GM19372 (cell line): Measurements from ENCODE around the gene DUSP14.
A peak's percentile ranks its signal among the peaks of the same experiment; 100 is the strongest.
"Not testable (repeated sequence)": the region's sequence is repeated elsewhere in the genome, so short reads cannot be mapped to it uniquely, and the experiment has no call there.

Experiments
- ATAC-seq: cut with Tn5 transposase; IDR thresholded peaks from one replicate; pipeline ENCODE4 v1.9.1; 2021; ENCODE audit warnings: mild to moderate bottlenecking, low read depth, moderate library complexity; ENCODE audit not compliant: unreplicated experiment

DUSP14 gene, protein sequence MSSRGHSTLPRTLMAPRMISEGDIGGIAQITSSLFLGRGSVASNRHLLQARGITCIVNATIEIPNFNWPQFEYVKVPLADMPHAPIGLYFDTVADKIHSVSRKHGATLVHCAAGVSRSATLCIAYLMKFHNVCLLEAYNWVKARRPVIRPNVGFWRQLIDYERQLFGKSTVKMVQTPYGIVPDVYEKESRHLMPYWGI

DNA sequence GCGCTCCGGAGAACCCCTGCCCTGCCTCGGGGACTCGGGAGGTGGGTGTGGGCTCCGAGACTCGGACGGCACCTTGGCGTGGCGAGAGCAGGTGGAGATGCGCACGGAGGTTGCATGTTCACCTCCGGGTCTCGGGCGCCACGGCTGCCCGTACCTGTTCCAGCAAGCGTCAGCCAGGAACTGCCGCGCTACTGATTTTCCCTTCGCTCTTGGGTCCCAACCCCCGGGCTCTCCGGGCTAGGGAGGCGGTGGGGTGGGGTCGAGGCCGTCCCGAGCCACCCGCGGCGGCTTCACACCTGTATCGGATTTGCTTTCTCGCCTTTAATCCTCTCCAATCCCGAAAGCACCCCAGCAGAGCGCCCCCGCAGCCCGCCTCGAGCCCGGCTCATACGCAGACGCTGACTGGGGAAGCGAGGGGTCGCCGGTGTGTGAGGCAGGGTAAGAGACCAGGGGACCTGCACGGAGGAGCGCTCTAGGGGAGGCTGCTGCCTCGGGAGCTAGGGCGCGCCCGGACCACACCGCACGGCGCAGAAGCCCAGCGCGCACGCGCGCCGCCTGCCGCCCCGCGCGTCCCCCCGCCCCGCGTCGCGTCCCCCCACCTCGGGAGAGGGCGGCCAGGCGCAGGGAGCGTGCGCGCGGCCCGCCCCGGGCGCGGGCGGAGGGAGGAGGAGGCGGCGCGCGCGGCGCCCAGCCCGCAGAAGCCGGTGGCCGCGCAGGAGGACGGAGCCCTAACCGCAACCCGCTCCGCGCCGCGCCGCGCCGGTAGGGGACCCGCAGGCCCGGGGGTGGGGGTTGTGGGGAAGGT, at the start of gene DUSP14:
TSS of gene DUSP14 (plus strand) at position 695 of the 805 bp plus-strand sequence. CDS start 22,382 bp downstream, outside the sequence.
- peak; percentile 77 for ATAC-seq

DNA sequence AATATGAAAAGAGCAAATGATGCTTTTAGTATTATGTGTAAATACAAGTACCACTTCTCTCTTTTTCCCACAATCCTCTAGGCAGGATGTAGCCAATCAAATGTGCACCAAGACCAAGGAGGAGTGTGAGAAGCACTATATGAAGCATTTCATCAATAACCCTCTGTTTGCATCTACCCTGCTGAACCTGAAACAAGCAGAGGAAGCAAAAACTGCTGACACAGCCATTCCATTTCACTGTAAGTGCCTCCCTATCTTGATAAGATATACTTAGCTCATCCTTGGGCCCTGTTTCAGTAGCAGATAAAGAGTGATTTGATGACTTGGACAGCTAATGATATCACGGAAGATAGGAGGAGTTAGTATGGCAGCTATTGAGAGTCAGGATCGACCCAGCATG, 49.3 kb upstream of the DUSP14 start:
- ATAC-seq: no peak

DNA sequence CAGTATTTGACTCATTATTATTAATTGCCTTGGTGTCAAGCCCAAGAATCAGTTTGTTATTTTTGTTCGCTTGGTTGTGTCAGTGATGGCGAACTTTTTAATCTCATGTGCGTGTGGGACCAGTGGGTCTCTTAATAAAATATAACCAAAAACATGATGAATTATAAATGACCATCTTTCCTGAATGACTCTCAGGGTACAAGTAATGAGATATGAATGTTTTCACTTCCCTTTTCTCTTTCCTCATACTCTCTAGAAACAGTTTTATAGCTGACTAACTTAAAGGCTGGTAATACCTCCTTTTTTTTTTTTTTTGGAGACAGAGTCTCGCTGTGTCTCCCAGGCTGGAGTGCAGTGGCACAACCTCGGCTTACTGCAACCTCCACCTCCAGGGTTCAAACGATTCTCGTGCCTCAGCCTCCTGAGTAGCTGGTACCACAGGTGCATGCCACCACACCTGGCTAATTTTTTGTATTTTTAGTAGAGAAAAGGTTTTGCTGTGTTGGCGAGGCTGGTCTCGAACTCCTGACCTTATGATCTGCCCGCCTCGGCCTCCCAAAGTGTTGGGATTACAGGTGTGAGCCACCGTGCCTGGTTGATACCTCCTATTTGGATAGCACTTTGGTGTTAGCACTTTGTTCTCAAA, 48.2 kb upstream of the DUSP14 start:
- not testable (repeated sequence) for ATAC-seq

DNA sequence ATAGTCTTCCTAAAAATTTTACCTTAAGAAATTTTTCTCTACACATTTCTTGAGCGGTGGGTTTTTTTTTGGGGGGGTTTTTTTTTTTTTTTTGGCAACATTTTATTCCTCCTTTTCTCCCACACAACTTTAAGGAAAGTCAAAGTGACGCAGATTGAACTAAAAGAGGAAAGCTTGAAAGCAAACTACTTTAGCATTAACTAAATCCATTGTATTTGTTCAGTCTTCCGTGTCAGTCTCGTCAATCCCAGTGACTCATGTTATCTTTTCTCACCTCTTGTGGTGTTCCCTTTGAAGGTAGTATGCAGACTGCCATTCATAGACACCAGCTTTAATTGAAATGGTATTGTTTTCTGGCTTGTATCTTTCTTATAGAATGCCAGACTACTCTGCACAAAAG, 43.7 kb upstream of the DUSP14 start:
- no peak for ATAC-seq

DNA sequence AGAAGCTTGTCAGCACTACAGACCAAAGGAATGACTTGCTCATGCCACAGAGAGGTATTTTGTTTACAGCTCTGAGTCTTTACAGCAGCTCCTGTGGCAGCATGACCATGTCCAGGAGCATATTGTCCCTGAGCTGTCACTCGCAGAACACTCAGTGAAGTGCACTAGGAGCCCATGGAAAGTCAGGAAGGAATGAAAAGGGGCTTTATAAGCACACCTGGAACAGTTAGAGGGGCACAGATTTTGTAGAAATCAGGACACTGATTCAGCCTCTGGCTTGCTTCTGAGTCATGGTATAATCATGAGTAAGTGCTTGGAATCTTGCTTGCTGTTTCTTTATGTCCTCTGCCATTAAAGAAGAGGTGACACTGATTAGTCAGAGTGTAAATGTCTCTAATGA, 42.0 kb upstream of the DUSP14 start:
- no peak for ATAC-seq

DNA sequence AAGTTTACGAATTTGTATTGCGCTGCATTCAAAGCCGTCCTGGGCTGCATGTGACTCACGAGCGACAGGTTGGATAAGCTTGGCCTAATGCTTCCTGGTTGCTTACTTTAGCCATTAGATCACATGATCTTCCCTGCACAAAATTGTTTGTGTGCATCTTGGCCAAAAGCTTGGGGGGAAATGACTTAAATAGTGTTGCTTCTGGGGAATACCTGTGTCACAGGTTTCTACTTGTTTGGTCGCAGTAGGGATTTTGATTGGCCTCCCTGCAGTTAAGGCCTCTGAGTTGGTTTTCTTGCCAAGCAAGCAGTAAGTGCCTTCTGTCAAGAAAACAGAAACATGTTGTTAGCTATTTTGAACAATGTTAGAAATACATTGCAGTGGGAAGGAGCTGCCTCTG, 39.6 kb upstream of the DUSP14 start:
- no peak for ATAC-seq

DNA sequence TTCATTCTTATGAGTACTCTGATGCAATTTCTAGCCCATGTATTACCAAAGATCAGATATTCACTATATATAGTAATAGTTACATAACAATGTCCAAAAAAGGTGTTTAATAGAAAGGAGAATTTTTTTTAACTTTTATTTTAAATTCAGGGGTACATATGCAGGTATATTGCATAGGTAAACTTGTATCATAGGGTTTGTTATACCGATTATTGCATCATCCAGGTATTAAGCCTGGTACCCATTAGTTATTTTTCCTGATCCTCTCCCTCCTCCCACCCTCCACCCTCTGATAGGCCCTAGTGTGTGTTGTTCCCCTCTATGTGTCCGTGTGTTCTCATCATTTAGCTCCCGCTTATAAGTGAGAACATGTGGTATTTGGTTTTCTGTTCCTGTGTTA, 31.9 kb upstream of the DUSP14 start:
- ATAC-seq: not testable (repeated sequence)

DNA sequence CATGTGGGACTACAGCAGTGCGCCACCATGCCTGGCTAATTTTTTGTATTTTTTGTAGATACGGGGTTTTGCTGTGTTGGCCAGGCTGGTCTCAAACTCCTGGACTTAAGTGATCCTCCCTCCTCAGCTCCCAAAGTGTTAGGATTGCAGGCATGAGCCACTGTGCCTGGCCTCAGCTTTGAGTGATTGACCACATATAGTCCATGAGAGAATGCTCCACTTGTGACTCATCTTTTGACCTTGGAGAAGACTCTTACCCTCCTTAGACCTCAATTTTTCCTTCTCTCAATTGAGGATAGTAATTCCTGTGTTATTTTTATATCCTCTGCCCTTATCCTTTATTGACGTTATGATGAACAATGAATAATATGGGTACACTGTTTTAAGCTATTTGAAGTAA, 30.9 kb upstream of the DUSP14 start:
- ATAC-seq: no peak

DNA sequence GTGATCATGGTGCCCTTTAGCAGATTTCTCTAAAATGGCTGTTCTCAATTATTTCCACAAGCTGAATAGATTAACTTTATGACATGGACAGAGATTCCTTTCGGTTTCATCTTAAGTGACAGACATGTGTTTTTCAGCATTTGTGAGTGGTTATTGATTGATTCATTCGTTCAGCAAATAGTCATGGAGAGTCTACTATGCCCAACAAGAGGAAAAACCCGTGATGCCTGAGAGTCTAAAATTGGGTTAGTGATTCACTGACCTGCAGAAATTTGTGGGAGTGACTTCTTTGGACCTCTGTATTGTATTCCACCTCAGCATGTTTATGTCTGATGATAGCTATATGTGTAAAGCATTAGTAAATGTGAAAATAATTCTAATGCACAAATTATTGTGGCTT, 28.0 kb upstream of the DUSP14 start:
- no peak for ATAC-seq

DNA sequence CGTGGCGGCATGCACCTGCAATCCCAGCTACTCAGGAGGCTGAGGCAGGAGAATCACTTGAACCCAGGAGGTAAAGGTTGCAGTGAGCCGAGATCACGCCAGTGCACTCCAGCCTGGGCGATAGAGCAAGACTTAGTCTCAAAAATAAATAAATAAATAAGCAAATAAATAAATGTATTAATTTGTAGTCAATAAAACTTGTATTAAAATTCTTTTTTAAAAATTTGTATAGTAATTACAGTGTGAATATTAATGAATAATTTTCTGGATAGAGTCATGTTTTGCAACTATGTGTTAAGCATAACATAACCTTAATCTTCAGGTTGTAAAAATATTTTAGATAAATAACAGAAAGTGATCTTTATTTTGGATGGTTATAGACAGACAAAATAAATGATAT, 27.2 kb upstream of the DUSP14 start:
- ATAC-seq: no peak

DNA sequence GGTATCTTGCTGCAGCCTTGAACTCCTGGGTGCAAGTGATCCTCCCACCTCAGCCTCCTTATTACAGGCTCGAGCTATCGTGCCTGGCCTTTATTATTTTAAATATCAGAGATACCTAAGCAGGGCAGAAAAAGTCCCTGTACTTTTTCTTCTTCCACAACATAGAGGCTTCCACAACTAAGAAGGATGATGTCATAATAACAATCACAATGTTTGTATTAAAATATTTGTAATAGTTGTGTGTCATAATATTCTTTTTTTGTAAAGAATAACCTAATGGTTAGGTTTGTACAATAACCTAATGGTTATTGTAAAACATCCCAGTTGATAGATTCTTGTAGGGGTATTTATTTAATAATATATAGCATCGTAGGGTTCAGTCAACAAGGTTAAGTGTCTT, 26.7 kb upstream of the DUSP14 start:
- ATAC-seq: no peak

DNA sequence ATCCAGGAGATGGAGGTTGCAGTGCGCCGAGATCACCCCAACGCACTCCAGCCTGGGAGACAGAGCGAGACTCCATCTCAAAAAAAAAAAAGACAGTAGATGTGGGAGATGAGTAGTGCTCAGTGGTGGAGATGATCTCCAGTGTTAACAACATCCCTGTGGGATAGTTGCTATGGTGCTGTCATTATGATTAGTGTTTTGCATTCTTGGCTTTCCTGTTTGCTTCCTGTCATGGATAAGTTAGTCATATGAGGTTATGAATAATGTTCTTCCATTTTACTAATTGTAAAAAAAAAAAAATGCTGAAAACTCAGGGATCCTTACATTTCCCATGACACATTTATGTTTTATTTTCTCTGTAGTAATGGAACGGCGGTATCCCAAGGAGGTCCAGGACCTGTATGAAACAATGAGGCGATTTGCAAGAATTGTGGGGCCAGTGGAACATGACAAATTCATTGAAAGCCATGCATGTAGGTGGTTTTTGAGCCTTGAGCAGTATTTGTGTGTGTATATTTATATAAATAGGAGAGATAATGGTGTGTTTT, 24.5 kb upstream of the DUSP14 start:
- no peak for ATAC-seq

DNA sequence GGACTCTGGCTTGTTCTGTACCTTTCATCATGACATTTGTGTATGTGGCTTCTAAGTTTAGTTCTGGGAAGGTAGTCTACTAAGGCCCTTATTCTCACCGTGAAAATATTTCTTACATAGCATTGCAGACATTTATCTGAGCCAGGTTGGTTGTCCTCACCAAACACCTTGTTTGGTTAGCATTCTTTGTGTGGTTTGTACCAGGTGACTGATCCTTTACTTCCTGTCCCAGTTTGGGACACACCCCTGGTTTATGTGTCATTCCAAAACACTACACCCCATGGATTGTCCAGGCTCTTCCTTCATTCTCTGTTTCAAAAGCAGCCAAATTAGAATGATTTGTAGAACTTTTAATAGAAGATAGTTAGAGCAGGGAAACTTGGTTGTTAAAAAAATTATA, 23.2 kb upstream of the DUSP14 start:
- no peak for ATAC-seq

DNA sequence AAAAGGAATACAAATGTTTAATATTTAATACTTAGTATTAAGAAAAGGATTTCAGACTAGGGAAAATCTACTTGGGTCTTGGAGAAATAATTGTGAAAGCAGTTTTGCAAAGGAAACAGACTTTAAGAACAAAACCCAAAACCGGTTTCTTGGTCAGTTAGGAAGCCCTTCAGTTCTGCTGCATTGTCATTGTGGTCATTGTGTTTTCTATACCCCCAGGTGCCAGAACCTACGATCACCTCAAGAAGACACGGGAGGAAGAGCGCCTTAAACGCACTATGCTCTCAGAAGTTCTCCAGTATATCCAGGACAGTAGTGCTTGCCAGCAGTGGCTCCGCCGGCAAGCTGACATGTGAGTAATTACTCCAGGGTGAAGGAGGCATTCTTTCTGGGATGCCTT, 19.5 kb upstream of the DUSP14 start:
- ATAC-seq: no peak

DNA sequence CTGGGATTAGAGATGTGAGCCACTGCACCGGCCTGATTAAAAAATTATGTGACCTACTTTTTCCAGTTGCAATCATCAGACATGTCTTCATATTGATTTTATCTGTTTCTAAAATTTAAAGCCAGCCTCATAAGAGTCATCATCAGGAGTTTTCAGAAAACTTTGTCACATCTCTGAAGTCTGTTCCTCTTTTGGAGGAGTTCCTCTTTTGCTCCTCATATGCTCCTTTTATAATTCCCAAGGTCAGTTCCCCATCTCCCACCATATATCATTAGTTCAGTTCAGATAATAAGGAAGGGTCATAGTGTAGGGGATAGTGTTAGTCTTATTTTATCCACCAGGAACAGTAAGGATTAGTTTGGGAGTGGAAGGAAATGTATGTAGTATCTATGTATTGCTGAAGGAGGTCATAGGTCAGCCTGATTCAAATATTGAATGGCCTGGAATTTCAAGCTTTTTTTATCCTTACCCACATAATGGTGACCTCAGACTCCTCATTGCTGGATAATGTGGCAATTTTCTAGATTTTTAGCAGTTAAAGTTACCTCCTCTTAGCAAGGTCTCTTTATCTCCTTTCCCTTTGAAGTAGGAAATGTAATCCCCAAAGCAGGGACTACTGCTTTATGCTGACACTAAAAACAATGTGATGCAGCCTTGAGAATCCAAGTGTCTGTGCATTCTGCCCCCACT, 13.8 kb upstream of the DUSP14 start:
- ATAC-seq: no peak

DNA sequence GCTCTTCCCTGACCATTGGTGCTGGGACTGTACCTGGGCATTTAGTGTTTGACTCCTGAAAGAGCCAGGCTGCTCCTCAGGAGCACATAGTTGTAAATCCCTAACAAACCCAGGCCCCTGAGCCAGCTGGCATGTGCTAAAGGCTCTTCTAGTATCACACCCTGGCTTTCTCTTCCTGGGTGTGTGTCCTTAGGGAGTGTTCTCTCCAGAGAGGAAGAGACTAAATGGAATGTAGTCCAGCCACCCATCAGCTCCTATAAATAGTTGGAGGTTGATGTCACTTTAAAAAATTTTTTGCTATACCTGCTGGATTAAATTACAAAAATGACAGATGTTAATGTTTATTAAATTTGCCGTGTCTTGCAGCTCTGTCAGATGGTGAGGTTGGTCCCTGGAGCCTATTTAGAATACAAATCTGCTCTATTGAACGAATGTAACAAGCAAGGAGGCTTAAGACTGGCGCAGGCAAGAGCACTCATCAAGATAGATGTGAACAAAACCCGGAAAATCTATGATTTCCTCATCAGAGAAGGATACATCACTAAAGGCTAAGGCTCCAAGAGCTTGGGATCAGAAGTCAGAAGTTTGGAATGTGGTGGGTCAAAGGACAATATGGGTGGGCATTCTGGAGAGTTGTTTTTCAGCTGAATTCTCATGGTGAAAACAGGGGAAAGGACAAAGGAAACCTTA, 13.1 kb upstream of the DUSP14 start:
- ATAC-seq: no peak

DNA sequence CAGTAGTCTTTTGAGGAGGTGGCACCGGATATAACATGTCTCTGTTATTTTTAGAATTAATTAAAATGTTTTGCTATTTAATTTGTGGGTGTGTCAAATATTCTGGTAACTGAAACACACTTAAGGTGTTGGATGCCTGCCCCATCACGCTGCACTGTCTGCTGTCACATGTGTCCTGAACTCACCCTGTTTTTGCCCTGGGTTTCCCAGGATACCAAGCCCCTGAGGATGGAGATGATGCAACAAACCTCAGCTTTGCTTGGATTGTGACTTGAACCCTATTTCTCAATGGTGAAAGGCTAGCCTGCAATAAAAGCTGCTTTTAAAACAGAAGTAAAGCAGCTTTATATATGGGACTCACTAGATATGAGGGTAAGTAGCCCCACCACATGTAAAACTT, 11.5 kb upstream of the DUSP14 start:
- ATAC-seq: no peak

DNA sequence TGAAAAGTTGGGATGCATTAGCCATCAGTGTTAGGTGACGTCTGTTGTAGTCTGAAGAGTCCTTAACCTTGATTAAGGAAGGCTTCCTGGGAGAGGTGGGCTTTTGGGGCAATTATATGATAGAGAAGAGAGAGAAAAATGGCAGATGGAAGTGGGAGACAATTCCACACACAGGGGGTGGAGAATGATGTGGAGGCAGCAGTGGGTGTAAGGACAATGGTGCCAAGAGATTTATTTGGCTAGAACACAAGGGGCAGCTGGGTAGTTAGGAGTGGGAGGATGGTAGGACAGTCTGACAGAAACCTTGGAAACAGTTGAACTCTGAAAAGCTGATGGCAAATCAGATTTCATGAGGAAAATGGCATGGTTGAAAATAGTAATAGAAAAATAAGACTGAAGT, 10.7 kb upstream of the DUSP14 start:
- no peak for ATAC-seq

DNA sequence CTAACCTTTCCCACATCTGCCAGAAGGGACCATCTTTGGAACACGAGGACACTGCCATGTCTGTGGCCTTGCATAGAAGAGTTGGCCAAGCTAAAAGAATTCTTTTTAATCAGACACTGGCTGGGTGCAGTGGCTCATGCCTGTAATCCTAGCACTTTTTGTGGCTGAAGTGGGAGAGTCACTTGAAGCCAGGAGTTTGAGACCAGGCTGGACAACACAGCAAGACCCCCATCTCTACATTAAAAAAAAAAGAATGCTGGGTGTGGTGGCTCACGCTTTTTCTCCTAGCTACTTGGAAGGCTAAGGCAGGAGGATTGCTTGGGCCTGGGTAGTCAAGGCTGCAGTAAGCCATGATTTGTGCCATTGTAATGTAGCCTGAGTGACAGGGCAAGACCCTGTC, 9.3 kb upstream of the DUSP14 start:
- ATAC-seq: no peak

DNA sequence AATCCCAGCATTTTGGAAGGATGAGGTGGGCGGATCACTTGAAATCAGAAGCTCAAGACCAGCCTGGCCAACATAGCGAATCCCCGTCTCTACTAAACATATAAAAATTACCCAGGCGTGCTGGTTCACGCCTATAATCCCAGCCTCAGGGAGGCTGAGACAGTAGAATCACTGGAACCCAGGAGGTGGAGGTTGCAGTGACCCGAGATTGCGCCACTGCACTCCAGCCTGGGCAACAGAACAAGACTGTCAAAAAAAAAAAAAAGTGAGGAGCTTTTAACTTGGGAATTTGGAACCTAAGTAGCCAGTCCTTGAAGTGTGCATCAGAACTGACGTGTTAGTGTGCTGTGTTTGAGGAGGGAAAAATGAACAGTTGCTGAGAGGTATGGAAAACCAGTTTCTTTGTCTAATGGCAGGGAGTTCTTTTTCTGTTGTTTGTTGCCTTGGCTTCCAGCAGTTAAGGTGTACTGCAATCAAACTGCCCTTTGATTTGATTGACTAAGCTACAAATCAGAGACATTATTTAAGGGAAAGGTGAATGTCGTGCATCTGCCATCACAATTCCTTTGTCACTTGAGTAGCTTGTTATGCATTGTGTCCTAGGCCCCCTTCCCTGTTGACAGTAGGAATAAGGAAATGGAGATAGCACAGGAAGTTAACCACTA, 8.6 kb upstream of the DUSP14 start:
- ATAC-seq: no peak
